ENCODE measurements around the gene KCNMA1. TPM values are rescaled to one million over a fixed set of nuclear protein-coding genes. Genes with fewer than 3 reads are reported as not detected.

Gene KCNMA1
- total and polyA plus RNA-seq, 10 of the 15 experiments (the other 5 are each of a cell fraction or from before 2014, with no cell fraction given): 8.5 to 77.0 (median 21.3) TPM

DNA sequence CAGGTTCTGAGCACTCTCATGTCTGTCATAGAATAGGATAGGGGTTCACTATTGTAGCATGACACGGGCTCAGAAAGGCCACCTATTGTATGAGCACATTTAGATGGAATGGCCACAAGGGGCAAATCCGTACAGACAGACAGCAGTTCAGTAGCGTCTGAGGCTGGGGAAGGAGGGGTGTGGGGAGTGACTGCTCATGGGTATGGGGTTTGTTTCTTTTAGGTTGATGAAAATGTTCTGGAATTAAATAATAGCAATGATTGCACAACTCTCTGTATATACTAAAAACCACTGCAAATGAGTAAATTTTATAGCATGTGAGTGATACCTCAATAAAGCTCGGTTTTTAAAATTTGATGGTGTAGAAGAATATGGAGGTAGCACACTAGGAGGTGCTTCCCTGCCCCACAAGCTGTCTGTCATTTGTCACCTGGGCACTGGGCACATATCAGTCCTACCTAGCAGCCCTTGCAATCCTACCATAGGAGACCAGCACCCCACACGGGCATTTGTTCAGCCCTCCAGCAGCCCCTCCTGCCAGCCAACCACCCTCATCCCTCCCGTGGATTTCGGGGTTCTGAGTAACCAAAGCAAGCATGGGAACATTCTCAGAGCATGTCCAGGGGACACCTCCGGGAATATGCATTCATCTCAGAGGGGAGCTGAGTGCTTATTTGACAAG is 35.2 kb downstream of the KCNMA1 start:
- no peaks in the 10 kb centered on the region for H3K9me3 ChIP-seq (replicated peaks; ENCODE audit: control insufficient read depth, insufficient read depth, low read length)
- DNase-seq (ENCODE audit: low read depth, low spot score): no peak
- no peak overlapping the region for H3K9ac ChIP-seq (ENCODE audit: control insufficient read depth, insufficient read depth, low read length)
- no peaks in the 10 kb centered on the region for H3K27me3 ChIP-seq (replicated peaks in 1 of 2; ENCODE audit: control insufficient read depth in 2 of 2, insufficient read depth in 2 of 2, low read length in 1 of 2)
- no TSS peak for BruUV-seq (replicated peaks)
- SMC1A ChIA-PET (ENCODE audit: uncharacterized antibody, unreplicated experiment): interaction anchor here (1.0 to 3.8 kb wide), 10 partner anchors 8 to 100 kb away, joined by 3 to 27 read pairs (median 4); no protein-coding TSS in a partner anchor
- no peak overlapping the region for H2AFZ ChIP-seq (ENCODE audit: control insufficient read depth, low read depth, low read length)
- in situ Hi-C loops (cut with MboI): no loop called here
- no peak for ATAC-seq
- H4K20me1 ChIP-seq (ENCODE audit: control insufficient read depth, insufficient read depth): no peaks in the 10 kb centered on the region
- H3K4me3 ChIP-seq: no peak overlapping the region
- TF ChIP-seq RBBP5 (conservative IDR thresholded peaks at IDR 0.05) (no peak), BHLHE40 (IDR thresholded peaks at IDR 0.05; ENCODE audit: borderline replicate concordance in 1 of 2, low read depth in 2 of 2, low read length in 1 of 2) (0 out of 4 replicates have a peak, but pooled peaks of 1 of the 2 experiments have one; percentile 2)
- H3K4me2 ChIP-seq (ENCODE audit: control insufficient read depth, insufficient read depth): no peak overlapping the region
- H3K27ac ChIP-seq (ENCODE audit: control insufficient read depth, insufficient read depth): no peak overlapping the region
- POLR2A ChIA-PET: interaction anchor here (1.2 kb wide), 1 partner anchor 12 kb away, joined by 3 read pairs; no protein-coding TSS in a partner anchor
- intact Hi-C loops (cut with micrococcal nuclease; ENCODE audit: unreplicated experiment): no loop called here
- H3K36me3 ChIP-seq (ENCODE audit: control insufficient read depth in 2 of 2, insufficient read depth in 2 of 2, low read length in 1 of 2): no peaks in the 10 kb centered on the region
- H3K79me2 ChIP-seq (ENCODE audit: control insufficient read depth, insufficient read depth, low read length): no peaks in the 10 kb centered on the region
- no peak for FAIRE-seq
- peaks cover 11% of the 10 kb centered on the region for H3K4me1 ChIP-seq (ENCODE audit: control insufficient read depth, insufficient read depth, low read length)
- CTCF ChIA-PET: interaction anchor here (0.9 to 2.7 kb wide), 9 partner anchors 9 to 434 kb away, joined by 3 to 15 read pairs (median 3); no protein-coding TSS in a partner anchor
- RAD21 ChIA-PET (ENCODE audit: unreplicated experiment): interaction anchor here (0.9 to 2.9 kb wide), 8 partner anchors 11 to 110 kb away, joined by 3 to 16 read pairs (median 4); partner anchors contain the start of gene KCNMA1
- WGBS (ENCODE audit: insufficient coverage, insufficient replicate concordance, low lambda C conversion rate, missing lambda C conversion rate): 29% methylated on average over 8 of the region's 8 CpGs

DNA sequence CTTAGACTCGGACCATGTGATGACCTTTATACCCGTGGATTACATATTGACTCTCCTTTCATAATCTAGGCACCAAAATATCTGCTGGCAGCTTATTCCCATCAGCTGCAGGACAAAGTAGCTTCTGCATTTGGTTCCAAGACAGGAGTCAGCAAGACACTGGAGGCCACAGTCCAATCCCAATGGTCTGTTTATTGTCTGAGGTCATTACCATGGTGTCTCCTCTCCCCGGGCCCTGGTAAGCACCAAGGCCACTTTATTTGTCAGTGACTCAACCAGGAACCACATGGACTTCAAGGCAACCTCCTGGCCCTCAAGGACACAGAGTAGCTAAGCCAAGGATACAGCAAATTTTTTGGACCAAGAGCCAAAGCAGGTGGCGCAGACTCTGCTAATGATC is 36.1 kb downstream of the KCNMA1 start:
- BruUV-seq (replicated peaks): no TSS peak
- Histone ChIP-seq H3K4me3 (no peak overlapping the region), H3K4me2 (ENCODE audit: control insufficient read depth, insufficient read depth) (no peak overlapping the region), H4K20me1 (ENCODE audit: control insufficient read depth, insufficient read depth) (no peaks in the 10 kb centered on the region), H3K9me3 (replicated peaks; ENCODE audit: control insufficient read depth, insufficient read depth, low read length) (no peaks in the 10 kb centered on the region), H3K27me3 (replicated peaks in 1 of 2; ENCODE audit: control insufficient read depth in 2 of 2, insufficient read depth in 2 of 2, low read length in 1 of 2) (no peaks in the 10 kb centered on the region), H3K9ac (ENCODE audit: control insufficient read depth, insufficient read depth, low read length) (no peak overlapping the region), H2AFZ (ENCODE audit: control insufficient read depth, low read depth, low read length) (no peak overlapping the region), H3K27ac (ENCODE audit: control insufficient read depth, insufficient read depth) (no peak overlapping the region), H3K36me3 (ENCODE audit: control insufficient read depth in 2 of 2, insufficient read depth in 2 of 2, low read length in 1 of 2) (no peaks in the 10 kb centered on the region), H3K79me2 (ENCODE audit: control insufficient read depth, insufficient read depth, low read length) (no peaks in the 10 kb centered on the region), H3K4me1 (ENCODE audit: control insufficient read depth, insufficient read depth, low read length) (peaks cover 11% of the 10 kb centered on the region)
- CTCF ChIA-PET: interaction anchor here (1.2 kb wide), 1 partner anchor 433 kb away, joined by 3 read pairs; no protein-coding TSS in a partner anchor
- RAD21 ChIA-PET (ENCODE audit: unreplicated experiment): interaction anchor here (2.6 kb wide), 1 partner anchor 33 kb away, joined by 16 read pairs; no protein-coding TSS in a partner anchor
- no peak for ATAC-seq
- no peak for DNase-seq (ENCODE audit: low read depth, low spot score)
- no peak for FAIRE-seq
- WGBS (ENCODE audit: insufficient coverage, insufficient replicate concordance, low lambda C conversion rate, missing lambda C conversion rate): 45% methylated on average over 4 of the region's 4 CpGs
- SMC1A ChIA-PET (ENCODE audit: uncharacterized antibody, unreplicated experiment): interaction anchor here (1.3 to 3.8 kb wide), 5 partner anchors 9 to 57 kb away, joined by 3 to 27 read pairs (median 3); no protein-coding TSS in a partner anchor
- POLR2A ChIA-PET: interaction anchor here (1.2 kb wide), 1 partner anchor 13 kb away, joined by 3 read pairs; no protein-coding TSS in a partner anchor
- in situ Hi-C loops (cut with MboI): no loop called here
- intact Hi-C loops (cut with micrococcal nuclease; ENCODE audit: unreplicated experiment): no loop called here
- TF ChIP-seq, protein P1, sequence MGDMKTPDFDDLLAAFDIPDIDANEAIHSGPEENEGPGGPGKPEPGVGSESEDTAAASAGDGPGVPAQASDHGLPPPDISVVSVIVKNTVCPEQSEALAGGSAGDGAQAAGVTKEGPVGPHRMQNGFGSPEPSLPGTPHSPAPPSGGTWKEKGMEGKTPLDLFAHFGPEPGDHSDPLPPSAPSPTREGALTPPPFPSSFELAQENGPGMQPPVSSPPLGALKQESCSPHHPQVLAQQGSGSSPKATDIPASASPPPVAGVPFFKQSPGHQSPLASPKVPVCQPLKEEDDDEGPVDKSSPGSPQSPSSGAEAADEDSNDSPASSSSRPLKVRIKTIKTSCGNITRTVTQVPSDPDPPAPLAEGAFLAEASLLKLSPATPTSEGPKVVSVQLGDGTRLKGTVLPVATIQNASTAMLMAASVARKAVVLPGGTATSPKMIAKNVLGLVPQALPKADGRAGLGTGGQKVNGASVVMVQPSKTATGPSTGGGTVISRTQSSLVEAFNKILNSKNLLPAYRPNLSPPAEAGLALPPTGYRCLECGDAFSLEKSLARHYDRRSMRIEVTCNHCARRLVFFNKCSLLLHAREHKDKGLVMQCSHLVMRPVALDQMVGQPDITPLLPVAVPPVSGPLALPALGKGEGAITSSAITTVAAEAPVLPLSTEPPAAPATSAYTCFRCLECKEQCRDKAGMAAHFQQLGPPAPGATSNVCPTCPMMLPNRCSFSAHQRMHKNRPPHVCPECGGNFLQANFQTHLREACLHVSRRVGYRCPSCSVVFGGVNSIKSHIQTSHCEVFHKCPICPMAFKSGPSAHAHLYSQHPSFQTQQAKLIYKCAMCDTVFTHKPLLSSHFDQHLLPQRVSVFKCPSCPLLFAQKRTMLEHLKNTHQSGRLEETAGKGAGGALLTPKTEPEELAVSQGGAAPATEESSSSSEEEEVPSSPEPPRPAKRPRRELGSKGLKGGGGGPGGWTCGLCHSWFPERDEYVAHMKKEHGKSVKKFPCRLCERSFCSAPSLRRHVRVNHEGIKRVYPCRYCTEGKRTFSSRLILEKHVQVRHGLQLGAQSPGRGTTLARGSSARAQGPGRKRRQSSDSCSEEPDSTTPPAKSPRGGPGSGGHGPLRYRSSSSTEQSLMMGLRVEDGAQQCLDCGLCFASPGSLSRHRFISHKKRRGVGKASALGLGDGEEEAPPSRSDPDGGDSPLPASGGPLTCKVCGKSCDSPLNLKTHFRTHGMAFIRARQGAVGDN (IDR thresholded peaks at IDR 0.05): no peak
- TF ChIP-seq, protein P2, sequence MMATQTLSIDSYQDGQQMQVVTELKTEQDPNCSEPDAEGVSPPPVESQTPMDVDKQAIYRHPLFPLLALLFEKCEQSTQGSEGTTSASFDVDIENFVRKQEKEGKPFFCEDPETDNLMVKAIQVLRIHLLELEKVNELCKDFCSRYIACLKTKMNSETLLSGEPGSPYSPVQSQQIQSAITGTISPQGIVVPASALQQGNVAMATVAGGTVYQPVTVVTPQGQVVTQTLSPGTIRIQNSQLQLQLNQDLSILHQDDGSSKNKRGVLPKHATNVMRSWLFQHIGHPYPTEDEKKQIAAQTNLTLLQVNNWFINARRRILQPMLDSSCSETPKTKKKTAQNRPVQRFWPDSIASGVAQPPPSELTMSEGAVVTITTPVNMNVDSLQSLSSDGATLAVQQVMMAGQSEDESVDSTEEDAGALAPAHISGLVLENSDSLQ (IDR thresholded peaks at IDR 0.05): no peak
- TF ChIP-seq, protein P3, sequence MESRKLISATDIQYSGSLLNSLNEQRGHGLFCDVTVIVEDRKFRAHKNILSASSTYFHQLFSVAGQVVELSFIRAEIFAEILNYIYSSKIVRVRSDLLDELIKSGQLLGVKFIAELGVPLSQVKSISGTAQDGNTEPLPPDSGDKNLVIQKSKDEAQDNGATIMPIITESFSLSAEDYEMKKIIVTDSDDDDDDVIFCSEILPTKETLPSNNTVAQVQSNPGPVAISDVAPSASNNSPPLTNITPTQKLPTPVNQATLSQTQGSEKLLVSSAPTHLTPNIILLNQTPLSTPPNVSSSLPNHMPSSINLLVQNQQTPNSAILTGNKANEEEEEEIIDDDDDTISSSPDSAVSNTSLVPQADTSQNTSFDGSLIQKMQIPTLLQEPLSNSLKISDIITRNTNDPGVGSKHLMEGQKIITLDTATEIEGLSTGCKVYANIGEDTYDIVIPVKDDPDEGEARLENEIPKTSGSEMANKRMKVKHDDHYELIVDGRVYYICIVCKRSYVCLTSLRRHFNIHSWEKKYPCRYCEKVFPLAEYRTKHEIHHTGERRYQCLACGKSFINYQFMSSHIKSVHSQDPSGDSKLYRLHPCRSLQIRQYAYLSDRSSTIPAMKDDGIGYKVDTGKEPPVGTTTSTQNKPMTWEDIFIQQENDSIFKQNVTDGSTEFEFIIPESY (IDR thresholded peaks at IDR 0.05): no peak
- TF ChIP-seq GABPA (IDR thresholded peaks at IDR 0.05; ENCODE audit: low read depth): no peak
- no peak for TF ChIP-seq YY1 (IDR thresholded peaks at IDR 0.05; ENCODE audit: low read depth, low read length)
